GM19455 (cell line): ENCODE data around the gene C19orf18.
"Not testable (repeated sequence)": the region's sequence is repeated elsewhere in the genome, so short reads cannot be mapped to it uniquely, and the experiment has no call there.

Experiments
- ATAC-seq: cut with Tn5 transposase; IDR thresholded peaks from one replicate; pipeline ENCODE4 v1.9.1; 2021; ENCODE audit not compliant: unreplicated experiment

The C19orf18 gene

GRCh38 chr19:57974434-57974833 lies at the start of gene C19orf18:
Gene C19orf18, minus strand, starts transcription at chr19:57974534. Its CDS starts 102 bp downstream, at chr19:57974432.
- no peak for ATAC-seq

DNA sequence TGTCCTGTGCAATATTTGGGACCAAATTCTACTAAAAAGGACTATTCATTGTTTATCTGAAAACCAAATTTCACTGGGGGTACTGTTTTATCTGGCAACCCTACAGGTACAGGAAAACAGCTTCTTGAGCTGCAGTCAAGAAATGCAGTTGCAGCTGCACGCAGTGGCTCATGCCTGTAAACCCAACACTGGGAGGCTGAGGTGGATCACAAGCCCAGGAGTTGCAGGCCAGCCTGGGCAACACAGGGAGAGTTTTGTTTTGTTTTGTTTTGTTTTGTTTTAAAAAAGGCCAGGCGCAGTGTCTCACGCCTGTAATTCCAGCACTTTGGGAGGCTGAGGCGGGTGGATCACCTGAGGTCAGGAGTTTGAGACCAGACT lies 47.9 kb upstream of the C19orf18 start:
- no peak for ATAC-seq

GRCh38 chr19:58021541-58022282 lies 47.4 kb upstream of the C19orf18 start:
- no peak for ATAC-seq

DNA sequence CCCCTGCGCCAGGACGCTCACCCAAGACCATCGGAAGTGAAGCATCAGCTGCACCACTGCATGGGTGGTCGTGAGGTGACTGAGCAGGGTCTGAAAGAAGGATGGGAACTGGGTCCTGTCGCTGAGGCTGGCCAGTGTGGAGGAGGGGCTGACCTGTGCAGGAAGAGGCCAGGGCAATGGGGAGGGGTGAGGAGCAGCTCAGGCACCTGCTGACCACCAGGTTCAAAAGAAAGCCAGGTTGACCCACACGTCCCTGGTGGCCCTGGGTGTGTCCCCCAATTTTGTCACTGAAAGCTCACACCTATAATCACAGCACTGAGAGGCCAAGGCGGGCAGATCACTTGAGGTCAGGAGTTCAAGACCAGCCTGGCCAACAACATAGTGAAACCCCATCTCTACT lies 45.8 kb upstream of the C19orf18 start:
- no peak for ATAC-seq

- ATAC-seq = no peak
These were observed 39.8 kb upstream of the C19orf18 start for GRCh38 chr19:58014141-58014540.

DNA sequence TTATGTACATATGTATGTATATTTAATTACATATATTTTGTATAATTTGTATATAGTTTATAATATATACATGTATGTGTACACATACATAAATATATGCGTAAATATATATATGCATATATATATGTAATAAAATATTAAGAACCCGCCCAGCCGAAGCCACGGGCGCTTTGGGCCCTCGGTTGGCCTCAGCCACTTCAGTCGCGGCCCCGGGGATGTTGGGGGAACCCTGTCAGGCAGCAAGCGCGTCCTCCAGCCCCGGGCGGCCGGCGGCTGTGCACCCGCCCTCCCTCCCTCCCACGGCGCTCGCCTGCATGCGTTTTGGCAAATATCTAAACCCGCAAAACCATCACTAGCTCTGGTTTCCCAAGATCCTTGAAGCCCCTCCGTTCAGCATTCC lies 36.2 kb upstream of the C19orf18 start:
- ATAC-seq = no peak

GRCh38 chr19:58009666-58010301 lies 35.5 kb upstream of the C19orf18 start:
- no peak for ATAC-seq

DNA sequence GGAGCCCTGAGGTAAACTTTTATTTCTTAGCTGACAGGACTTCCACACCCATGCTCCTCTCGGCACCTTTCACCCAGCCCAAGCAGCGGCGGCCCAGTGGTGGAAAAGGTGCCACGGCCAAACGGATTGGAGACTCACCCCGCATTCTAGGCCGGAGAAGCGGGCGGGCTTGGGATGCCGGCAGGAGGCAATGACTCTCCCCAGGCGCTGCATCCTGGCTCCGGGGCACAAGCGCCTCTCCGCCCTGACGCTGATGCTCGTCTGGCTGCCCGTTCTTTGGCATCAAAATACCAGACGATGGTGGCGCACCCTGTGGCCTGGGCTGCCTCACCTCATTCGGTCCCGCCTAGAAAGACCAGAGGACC lies 34.9 kb upstream of the C19orf18 start:
- no peak for ATAC-seq

- ATAC-seq = not testable (repeated sequence)
These were observed 34.5 kb upstream of the C19orf18 start for GRCh38 chr19:58008877-58009276.

GRCh38 chr19:58007285-58007684 lies 33.0 kb upstream of the C19orf18 start:
- ATAC-seq = no peak

GRCh38 chr19:58003174-58003828 lies 29.0 kb upstream of the C19orf18 start:
- ATAC-seq = no peak

GRCh38 chr19:58002384-58003173 lies 28.2 kb upstream of the C19orf18 start, which contains the start of gene ZNF606:
Gene ZNF606, minus strand, starts transcription at chr19:58002820. Its CDS starts 1,501 bp downstream, at chr19:58001319.
- peak; percentile 89 for ATAC-seq

DNA sequence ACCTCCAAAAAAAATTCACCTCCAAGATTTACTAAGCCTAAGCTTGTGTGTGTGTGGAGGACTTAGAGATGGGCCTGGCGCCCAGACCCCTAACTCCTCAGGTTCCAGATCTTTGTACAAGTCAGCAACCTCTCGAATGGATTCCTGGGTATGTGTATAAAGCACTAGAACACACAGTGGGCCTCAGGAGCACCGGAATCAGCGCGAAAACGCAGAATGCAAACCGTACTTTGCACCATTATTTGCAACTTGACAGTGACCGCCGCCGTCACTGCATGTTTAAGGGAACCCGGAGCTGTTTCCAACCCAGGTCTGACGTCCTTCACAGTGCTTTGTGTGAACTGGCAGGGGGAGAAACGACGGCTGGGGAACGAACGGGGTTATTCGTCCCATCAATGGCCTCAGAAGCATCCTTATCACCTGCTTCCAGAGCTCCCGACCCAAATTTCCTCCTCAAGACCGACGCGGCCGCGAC lies 27.6 kb upstream of the C19orf18 start:
- ATAC-seq = peak; percentile 25

DNA sequence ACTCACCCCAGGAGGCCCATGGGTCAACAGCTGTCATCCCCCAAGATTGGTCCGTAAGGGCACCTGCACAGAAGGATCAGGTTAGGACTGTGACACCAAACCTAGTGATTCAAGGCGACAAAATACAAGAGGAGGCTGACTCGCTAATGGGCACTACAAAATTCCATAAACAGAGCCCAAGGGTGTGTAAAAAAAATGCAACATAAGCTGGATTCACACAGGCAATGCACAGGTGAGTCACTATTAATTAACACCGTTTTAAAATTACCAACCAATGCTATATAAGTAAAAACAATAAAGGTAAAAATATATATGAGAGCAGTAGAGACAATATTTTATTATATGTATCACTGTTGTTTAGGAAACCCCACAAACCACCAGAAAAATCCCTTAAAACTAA lies 26.3 kb upstream of the C19orf18 start:
- no peak for ATAC-seq

DNA sequence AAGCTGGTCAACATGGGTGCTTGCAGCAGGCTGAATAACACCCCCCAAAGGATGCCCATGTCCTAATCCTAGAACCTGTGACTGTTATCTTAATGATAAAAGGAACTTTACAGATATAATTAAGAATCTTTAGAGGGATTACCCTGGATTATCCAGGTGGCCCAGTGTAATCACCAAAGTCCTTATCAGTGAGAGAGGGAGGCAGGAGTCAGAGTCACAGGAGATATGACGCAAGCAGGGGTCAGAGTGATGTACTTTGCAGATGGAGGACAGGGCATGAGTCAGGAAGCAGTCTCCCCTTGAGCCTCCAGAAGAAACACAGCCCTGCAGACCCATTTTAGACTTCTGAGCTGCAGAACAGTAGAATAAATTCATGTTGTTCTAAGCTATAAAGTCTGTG lies 18.5 kb upstream of the C19orf18 start:
- ATAC-seq = no peak

DNA sequence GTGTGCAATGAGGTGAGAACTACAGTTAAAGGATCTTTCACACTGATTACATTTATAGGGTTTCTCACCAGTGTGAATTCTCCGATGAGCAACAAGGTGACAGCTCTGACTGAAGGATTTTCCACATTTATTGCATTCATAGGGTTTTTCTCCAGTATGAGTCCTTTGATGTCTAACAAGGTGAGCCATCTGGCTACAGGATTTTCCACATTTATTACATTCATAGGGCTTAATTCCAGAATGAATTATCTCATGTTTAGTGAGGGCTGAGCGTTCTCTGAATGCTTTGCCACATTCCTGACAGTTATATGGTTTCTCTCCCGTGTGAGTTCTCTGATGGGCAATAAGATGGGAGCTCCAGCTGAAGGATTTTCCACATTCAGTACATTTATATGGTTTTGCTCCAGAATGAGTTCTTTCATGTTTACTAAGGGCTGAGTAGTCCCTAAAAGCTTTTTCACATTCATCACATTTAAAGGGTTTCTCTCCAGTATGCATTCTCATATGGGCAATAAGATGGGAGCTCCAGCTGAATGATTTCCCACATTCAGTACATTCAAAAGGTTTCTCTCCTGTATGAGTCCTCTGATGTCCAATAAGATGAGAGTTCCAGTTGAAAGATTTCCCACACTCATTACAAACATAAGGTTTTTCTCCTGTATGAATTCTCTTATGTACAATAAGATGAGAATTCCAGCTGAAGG lies 4.4 kb upstream of the C19orf18 start:
- no peak for ATAC-seq

DNA sequence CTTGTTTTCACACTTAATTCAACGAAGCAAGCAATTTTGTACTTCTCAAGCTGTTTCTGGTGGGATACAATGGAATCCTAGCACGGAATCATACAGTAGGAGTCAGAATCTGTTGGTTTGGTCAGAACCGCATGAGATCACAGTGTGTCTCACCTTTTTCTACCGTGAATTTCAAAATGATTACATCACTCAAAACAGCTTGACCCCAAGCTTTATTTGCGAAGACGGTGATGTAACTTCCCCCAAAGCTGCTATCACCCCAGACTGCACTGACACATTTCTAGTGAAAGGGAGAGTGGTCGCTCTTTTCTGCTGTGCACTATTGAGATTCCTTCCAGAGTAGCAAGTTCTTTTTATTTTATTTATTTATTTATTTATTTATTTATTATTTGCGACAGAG lies 9.6 kb downstream of the C19orf18 start:
- ATAC-seq = no peak

DNA sequence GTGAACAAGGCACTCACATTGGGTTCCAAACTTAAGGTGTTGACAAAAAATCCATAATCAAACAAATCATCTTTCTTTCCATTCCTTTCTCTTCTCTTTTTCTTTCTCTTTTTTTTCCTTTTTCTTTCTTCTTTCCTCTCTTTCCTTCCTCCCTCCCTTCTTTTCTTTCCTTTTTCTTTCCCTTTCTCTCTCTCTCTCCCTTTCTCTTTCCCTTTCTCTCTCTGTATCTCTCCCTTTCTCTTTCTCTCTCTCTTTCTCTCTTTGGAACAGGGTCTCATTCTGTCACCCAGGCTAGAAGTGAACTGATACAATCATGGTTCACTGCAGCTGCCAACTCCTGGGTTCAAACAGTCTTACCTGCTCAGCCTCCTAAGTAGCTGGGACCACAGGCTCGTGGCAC lies 12.5 kb downstream of the C19orf18 start:
- ATAC-seq = no peak

DNA sequence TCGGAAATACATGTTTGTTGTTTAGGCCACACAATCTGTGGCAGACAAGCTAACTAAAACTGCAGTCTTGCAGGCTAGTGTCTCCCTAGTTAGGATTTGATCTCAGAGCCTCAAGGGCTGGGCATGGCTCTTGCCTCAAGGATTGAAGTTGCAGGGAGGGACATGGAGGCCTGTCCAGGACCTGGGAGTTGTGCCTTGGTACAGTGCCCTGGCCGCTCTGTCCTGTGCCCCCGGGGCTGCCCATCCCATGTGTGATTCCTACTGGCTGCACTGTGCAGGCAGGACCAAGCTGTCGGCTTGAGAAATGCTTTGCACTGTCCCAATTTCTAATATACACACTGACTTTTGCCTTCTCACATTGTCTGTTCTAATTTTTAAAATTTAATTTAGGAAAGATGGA lies 19.3 kb downstream of the C19orf18 start:
- ATAC-seq = no peak

DNA sequence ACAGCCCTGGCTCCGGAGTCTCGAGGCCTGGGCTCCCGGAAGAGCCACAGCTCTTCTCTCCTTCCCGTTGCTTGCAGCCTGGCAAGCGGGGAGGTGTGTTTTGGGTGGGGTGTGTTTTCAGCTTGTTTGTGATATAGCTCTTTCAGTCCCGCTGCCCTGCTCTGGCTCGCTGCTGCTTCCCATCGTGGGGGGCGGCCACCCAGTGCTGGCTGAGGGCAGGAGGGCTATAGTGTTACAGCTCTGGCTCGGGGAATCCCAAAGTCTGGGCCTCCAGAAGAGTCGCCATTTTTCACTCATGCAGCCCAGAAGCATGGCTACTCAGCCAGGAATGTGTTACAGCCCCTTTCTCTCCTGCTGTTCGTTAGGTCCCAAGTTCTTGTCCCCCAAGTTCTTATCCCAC lies 24.6 kb downstream of the C19orf18 start:
- no peak for ATAC-seq

DNA sequence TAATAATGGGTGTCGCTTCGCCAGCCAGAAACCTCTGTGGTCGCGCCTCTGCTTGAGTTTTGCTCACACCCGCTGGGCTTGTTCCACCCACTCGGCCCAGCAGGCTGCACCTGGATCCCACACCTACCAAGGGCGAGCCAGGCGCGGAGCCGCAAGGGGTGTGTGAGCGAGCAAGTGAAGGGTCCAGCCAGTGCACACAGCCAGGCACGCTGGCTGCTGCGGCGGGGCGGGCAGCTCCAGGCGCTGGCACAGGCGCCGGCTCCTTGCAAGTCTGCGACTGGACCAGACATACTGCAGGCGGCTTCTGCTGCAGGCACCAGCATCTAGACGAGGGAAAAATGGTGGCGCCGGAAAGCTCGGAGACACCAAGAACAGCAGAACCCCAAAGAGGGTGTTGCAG lies 25.0 kb downstream of the C19orf18 start:
- ATAC-seq = no peak
